ENCODE measurements around the gene PCNT.

- TF ChIP-seq CTCF (IDR thresholded peaks at IDR 0.05 in 8 of 11, conservative IDR thresholded peaks at IDR 0.05 in 3 of 11) (no peak), POLR2AphosphoS5 (IDR thresholded peaks at IDR 0.05) (peak in 1 of 3 donors; percentile 35)
These were observed 131.8 kb downstream of the PCNT start for GRCh38 chr21:46455575-46456385.

All from spleen (tissue), 7 donors.